HG03565 (cell line): ENCODE results near the gene PDPK1.

Experiments
- ATAC-seq: cut with Tn5 transposase; IDR thresholded peaks from one replicate; pipeline ENCODE4 v1.9.1; 2021; ENCODE audit warnings: mild to moderate bottlenecking, moderate library complexity; ENCODE audit not compliant: unreplicated experiment

PDPK1 gene

GRCh38 chr16:2505695-2506094 lies 32.1 kb upstream of the PDPK1 start:
- ATAC-seq, result no peak

- no peak for ATAC-seq
Measured at GRCh38 chr16:2507052-2507659, 30.7 kb upstream of the PDPK1 start.

- no peak for ATAC-seq
Measured at GRCh38 chr16:2507665-2508064, 30.2 kb upstream of the PDPK1 start.

GRCh38 chr16:2508722-2509400 lies 29.0 kb upstream of the PDPK1 start:
- no peak for ATAC-seq

- no peak for ATAC-seq
Measured at GRCh38 chr16:2511128-2511800, 26.6 kb upstream of the PDPK1 start.

- ATAC-seq, result no peak
Measured at GRCh38 chr16:2511996-2512734, 25.7 kb upstream of the PDPK1 start.

GRCh38 chr16:2512735-2513404 lies 25.0 kb upstream of the PDPK1 start:
- ATAC-seq, result no peak

- ATAC-seq, result peak; percentile 62
Measured at GRCh38 chr16:2513405-2514332, 24.2 kb upstream of the PDPK1 start, which contains the start of gene ATP6V0C. TSS of gene ATP6V0C (plus strand) at chr16:2513952. CDS start at chr16:2514104, 152 bp downstream.

- no peak for ATAC-seq
Measured at GRCh38 chr16:2514333-2515179, 23.3 kb upstream of the PDPK1 start.

GRCh38 chr16:2515180-2515851 lies 22.5 kb upstream of the PDPK1 start:
- ATAC-seq, result no peak

- no peak for ATAC-seq
Measured at GRCh38 chr16:2516391-2517240, 21.2 kb upstream of the PDPK1 start.

- ATAC-seq, result no peak
Measured at GRCh38 chr16:2517954-2518605, 19.7 kb upstream of the PDPK1 start.

GRCh38 chr16:2518823-2519710 lies 18.8 kb upstream of the PDPK1 start:
- no peak for ATAC-seq

GRCh38 chr16:2519711-2520080 lies 18.1 kb upstream of the PDPK1 start:
- no peak for ATAC-seq

- peak; percentile 36 for ATAC-seq
Measured at GRCh38 chr16:2520097-2520783, 17.6 kb upstream of the PDPK1 start, which contains the start of gene AMDHD2. TSS of gene AMDHD2 (plus strand) at chr16:2520371. CDS start at chr16:2520459, 88 bp downstream.
